BE2C (cell line): Measurements from ENCODE around the gene TMEM143.

Experiments
- DNase-seq: peaks from one replicate; pipeline ENCODE4 v3.0.0-alpha.2; 2020
- H3K27me3 ChIP-seq: fragments of 250-450 bp; sonication (Bioruptor Pico); 2 replicates; pipeline ENCODE4 v1.5.1; 2020; ENCODE audit warnings: mild to moderate bottlenecking
- H3K36me3 ChIP-seq: fragments of 250-450 bp; sonication (Bioruptor Pico); 2 replicates; pipeline ENCODE4 v1.5.1; 2020; ENCODE audit warnings: mild to moderate bottlenecking
- H3K4me1 ChIP-seq: fragments of 250-450 bp; sonication (Bioruptor Pico); 2 replicates; pipeline ENCODE4 v1.5.1; 2020
- H3K4me3 ChIP-seq: 2 replicates; pipeline ENCODE4 v1.5.1; 2011; ENCODE audit warnings: low read depth, low read length
- H3K9me3 ChIP-seq: fragments of 250-450 bp; sonication (Bioruptor Pico); 2 replicates; pipeline ENCODE4 v1.5.1; 2020
- CTCF ChIP-seq: IDR thresholded peaks from 2 replicates; pipeline ENCODE4 v1.5.1; 2012; ENCODE audit warnings: mild to moderate bottlenecking, low read depth, low read length

TMEM143 gene

GRCh38 chr19:48344892-48345291 is 18.8 kb downstream of the TMEM143 start:
- Histone ChIP-seq H3K27me3 (no peaks in the 10 kb centered on the region), H3K36me3 (no peaks in the 10 kb centered on the region), H3K9me3 (no peaks in the 10 kb centered on the region), H3K4me3 (no peak overlapping the region), H3K4me1 (peaks cover 5% of the 10 kb centered on the region)
- TF ChIP-seq CTCF: no peak
- DNase-seq: no peak

GRCh38 chr19:48342841-48343540 is 20.7 kb downstream of the TMEM143 start:
- no peaks in the 10 kb centered on the region for H3K36me3 ChIP-seq
- no peaks in the 10 kb centered on the region for H3K9me3 ChIP-seq
- no peaks in the 10 kb centered on the region for H3K27me3 ChIP-seq
- no peak for DNase-seq
- no peak overlapping the region for H3K4me3 ChIP-seq
- TF ChIP-seq CTCF: no peak
- H3K4me1 ChIP-seq: no peaks in the 10 kb centered on the region

- Histone ChIP-seq H3K4me3 (no peak overlapping the region), H3K4me1 (no peaks in the 10 kb centered on the region), H3K27me3 (no peaks in the 10 kb centered on the region), H3K36me3 (no peaks in the 10 kb centered on the region), H3K9me3 (no peaks in the 10 kb centered on the region)
- TF ChIP-seq CTCF: no peak
- no peak for DNase-seq
Measured at GRCh38 chr19:48342414-48342738, 21.4 kb downstream of the TMEM143 start.

GRCh38 chr19:48341515-48342413 is 22.0 kb downstream of the TMEM143 start:
- H3K4me3 ChIP-seq: no peak overlapping the region
- no peaks in the 10 kb centered on the region for H3K4me1 ChIP-seq
- H3K27me3 ChIP-seq: no peaks in the 10 kb centered on the region
- TF ChIP-seq CTCF: no peak
- H3K36me3 ChIP-seq: no peaks in the 10 kb centered on the region
- DNase-seq: no peak
- no peaks in the 10 kb centered on the region for H3K9me3 ChIP-seq

- DNase-seq: no peak
- no peaks in the 10 kb centered on the region for H3K27me3 ChIP-seq
- TF ChIP-seq CTCF: no peak
- H3K9me3 ChIP-seq: no peaks in the 10 kb centered on the region
- no peaks in the 10 kb centered on the region for H3K36me3 ChIP-seq
- H3K4me1 ChIP-seq: no peaks in the 10 kb centered on the region
- H3K4me3 ChIP-seq: no peak overlapping the region
Measured at GRCh38 chr19:48340995-48341394, 22.7 kb downstream of the TMEM143 start.
